Erythroblast (primary cell): ENCODE results near the gene SLC25A6.

Source experiments
- GATA1 ChIP-seq: IDR thresholded peaks from 2 replicates; pipeline ENCODE4 v1.6.1; 2011; ENCODE audit warnings: low read depth, mild to moderate bottlenecking, control low read depth, low read length, moderate library complexity
- POLR2A ChIP-seq: IDR thresholded peaks from 2 replicates; pipeline ENCODE4 v1.6.1; 2011; ENCODE audit warnings: mild to moderate bottlenecking, low read length

- TF ChIP-seq POLR2A (no peak), GATA1 (no peak)
Measured at GRCh38 chrX:1407035-1407434, 15.1 kb upstream of the SLC25A6 start.
